ENCODE results near the gene PDZD2.

The PDZD2 gene

GRCh38 chr5:31605920-31606319, 33.0 kb upstream of the PDZD2 start:
- Histone ChIP-seq H3K27ac (no peak overlapping the region), H3K4me3 (no peak overlapping the region)
- TF ChIP-seq, protein P1, sequence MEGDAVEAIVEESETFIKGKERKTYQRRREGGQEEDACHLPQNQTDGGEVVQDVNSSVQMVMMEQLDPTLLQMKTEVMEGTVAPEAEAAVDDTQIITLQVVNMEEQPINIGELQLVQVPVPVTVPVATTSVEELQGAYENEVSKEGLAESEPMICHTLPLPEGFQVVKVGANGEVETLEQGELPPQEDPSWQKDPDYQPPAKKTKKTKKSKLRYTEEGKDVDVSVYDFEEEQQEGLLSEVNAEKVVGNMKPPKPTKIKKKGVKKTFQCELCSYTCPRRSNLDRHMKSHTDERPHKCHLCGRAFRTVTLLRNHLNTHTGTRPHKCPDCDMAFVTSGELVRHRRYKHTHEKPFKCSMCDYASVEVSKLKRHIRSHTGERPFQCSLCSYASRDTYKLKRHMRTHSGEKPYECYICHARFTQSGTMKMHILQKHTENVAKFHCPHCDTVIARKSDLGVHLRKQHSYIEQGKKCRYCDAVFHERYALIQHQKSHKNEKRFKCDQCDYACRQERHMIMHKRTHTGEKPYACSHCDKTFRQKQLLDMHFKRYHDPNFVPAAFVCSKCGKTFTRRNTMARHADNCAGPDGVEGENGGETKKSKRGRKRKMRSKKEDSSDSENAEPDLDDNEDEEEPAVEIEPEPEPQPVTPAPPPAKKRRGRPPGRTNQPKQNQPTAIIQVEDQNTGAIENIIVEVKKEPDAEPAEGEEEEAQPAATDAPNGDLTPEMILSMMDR (IDR thresholded peaks at IDR 0.05) = no peak
- DNase-seq (ENCODE audit: low spot score) = no peak

DNA sequence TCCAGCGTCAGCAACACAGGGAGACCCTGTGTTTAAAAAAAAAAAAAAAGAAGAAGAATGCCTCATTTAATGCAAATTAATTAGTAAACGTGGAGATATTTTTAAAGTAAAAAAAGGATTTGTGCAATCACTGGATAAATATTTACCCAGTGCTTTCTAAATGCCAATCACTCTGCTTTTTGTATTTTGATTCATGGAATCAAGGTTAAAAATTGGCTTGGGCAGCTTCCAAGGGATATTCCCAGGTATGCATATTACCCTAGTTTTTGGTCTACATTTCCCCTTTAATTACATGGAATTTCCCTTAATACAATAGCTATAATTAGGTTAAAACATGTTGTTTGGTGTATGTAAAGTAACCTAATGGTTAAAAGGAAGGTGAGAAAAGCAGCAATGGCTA, 31.4 kb upstream of the PDZD2 start:
- DNase-seq (ENCODE audit: low spot score) = no peak
- TF ChIP-seq, protein P1 (IDR thresholded peaks at IDR 0.05) = no peak
- Histone ChIP-seq H3K27ac (no peak overlapping the region), H3K4me3 (no peak overlapping the region)

- Histone ChIP-seq H3K27ac (no peak overlapping the region), H3K4me3 (no peak overlapping the region)
- no peak for DNase-seq (ENCODE audit: low spot score)
- TF ChIP-seq, protein P1 (IDR thresholded peaks at IDR 0.05) = no peak
Measured at GRCh38 chr5:31611002-31611401, 27.9 kb upstream of the PDZD2 start.

DNA sequence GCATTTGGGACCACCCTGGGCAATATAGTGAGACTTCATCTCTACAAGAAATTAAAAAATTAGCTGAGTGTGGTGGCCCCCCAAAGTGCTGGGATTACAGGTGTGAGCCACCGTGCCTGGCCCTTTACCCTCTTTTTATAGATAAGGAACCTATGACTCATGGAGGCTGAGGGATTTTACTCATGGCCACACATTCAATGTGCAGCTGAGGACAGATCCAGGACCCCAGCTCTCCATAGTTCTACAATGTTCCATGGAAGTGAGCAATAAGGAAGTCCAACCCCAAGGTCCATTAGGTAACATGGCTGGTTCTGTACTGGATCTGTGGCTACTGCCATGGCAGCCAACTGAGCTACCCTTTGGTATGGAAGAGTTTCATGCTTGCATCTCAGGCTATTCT, 25.3 kb upstream of the PDZD2 start:
- Histone ChIP-seq H3K27ac (no peak overlapping the region), H3K4me3 (no peak overlapping the region)
- TF ChIP-seq, protein P1 (IDR thresholded peaks at IDR 0.05) = no peak
- no peak for DNase-seq (ENCODE audit: low spot score)

DNA sequence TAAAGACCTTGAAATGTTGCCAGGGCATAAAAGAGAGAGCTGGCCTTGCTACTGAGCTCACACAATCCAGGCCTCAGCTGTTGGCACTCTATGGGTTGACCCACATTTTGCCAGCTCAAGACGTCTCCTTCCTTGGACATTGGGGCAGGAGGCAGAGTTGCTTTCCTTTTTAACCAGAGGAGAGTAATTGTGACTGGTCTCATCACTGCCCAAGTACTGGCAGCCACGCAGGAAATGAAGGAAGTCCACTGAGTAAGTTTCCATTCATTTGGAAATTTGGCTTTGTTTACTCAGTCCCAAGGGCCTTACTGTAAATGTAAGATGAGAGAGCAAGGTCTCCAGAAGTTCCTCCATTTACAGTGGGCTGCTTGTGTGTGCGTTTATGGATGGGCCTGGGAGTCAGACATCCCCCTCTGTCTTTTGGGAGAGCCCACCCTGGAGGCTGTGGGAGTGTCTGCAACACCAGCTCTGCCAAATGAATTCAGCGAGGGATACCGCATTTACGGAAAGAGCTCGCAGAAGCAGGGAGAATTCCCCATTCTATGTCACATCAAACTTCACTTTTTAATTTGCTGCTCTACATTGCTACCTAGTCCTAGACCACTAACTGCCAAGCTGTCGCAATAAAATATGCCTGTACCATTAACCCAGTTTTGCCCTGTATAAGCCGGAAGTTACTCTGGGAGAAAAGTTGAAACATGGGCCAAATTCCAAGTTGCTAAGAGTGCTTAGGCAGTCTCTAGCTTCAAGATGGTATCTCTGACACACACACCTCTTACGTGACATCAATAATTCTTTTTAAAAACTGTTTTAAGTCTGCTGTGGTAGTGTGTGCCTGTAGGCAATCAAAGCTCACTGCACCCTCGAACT, 24.5 kb upstream of the PDZD2 start:
- no peak for DNase-seq (ENCODE audit: low spot score)
- Histone ChIP-seq H3K27ac (no peak overlapping the region), H3K4me3 (no peak overlapping the region)
- TF ChIP-seq, protein P1 (IDR thresholded peaks at IDR 0.05) = no peak

- no peak overlapping the region for H3K4me3 ChIP-seq
- TF ChIP-seq, protein P1 (IDR thresholded peaks at IDR 0.05) = no peak
- H3K27ac ChIP-seq = no peak overlapping the region
- no peak for DNase-seq (ENCODE audit: low spot score)
Measured at GRCh38 chr5:31617867-31618266, 21.1 kb upstream of the PDZD2 start.

DNA sequence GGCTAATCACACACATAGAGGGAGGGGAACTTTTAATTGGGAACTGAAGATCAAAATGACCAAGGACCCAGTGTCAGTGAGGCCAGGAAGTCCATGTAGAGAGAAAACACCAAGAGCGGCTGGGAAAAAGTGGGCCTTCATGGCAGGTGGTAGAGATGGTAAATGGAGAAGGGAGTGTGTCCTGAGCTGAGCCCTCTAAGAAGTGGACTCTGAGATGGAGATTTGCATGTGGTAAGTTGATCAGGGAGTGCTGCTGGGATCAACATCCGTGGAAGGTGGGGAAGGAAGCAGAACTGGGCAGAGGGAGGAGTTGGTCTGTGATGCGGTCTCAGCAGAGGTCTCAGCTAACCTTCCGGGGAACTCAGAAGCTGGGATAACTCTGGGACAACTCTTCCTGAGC, 18.9 kb upstream of the PDZD2 start:
- DNase-seq (ENCODE audit: low spot score) = no peak
- TF ChIP-seq, protein P1 (IDR thresholded peaks at IDR 0.05) = no peak
- H3K4me3 ChIP-seq = no peak overlapping the region
- H3K27ac ChIP-seq = no peak overlapping the region
